ENCODE data around the gene IRF7.

The IRF7 gene

DNA sequence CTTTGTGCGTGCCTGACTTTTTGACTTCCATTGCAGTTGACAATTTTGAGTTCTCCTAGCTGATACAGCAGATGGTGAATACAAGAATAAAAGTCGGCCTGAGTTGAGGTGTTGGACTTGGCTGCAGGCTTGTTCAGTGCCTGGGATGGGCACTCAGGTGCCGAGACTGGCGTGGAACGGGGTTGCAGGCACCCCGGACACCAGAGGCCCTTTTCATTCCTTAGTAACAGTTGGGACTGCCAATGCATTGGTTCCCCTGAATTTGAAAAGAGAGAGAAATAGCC, 38.2 kb downstream of the IRF7 start:
- no peak for DNase-seq

DNA sequence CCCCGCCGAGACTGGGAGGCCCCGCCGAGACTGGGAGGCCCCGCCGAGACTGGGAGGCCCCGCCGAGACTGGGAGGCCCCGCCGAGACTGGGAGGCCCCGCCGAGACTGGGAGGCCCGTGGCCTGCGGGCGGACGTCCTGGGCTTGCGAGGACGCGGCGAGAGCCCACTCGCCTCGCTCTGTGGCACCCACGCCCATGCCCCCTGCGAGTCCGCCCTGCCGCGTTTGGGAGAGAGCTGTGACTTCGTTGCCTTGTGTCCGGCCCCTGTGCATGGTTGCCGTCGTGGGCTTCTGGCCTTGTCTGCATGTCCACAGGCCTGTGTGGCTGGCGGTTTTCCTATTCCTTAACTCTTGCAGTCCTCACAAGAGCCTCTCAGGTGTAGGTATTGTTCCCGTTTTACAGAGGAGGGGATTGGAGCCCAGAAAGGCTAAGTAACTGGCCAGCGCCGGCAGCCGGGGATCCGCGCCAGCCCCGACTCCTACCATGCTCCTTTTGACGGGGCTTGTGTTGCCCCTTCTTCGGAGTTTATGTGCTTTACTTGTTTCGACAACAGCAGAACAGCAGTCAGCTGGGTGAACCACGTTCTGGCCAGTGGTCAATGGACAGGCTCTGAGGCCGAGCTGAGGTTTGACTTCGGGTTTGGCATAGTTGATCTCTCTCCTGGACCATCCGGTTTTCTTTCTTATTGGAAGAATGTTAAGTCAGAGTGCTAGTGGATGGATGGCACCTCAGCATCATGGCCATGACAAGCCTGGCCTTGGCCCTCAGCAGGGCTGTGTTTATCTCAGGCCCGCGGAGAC, 38.7 kb downstream of the IRF7 start:
- no peak for DNase-seq

DNA sequence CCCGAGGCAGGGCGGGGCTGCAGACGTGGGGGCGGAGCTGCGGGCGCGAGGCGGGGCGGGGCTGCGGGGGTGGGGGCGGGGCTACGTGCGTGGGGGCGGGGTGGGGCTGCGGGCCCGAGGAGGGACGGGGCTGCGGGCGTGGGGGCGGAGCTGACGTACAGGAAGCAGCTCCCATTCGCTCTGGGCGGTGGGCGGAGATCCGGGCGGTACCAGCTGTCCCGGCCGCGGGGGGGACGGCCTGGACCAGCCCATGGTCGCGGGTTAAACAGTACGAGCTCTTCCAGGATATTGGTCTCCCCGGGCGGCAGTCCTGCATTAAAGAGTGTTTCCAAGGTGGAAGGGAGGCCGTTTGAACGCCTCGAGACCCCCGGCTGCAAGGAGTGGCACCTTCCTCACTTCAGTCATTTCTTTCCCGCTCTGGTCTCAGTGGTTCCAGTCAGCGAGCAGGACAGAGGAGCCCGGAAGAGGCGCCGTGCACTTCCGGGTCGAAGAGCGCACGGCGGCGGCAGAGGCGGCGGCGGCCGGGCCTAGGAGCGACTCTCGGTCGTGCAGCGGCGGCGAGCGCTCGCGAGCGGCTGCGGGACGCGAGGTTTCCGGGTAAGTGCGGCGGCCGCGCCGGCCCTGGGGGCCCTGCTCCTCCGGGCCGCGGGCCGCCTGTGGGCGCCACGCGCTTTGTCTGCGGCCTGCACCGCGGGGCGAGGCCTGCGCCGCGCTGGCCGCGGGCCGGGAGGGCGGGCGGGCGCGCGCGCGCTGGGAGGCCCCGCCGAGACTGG, 39.6 kb downstream of the IRF7 start, which contains the start of gene PHRF1:
TSS of gene PHRF1 (plus strand) at position 475 of the 773 bp plus-strand sequence. CDS start 5,043 bp downstream, outside the sequence.
- peak; percentile 94 to 98 (median 97) for DNase-seq

DNA sequence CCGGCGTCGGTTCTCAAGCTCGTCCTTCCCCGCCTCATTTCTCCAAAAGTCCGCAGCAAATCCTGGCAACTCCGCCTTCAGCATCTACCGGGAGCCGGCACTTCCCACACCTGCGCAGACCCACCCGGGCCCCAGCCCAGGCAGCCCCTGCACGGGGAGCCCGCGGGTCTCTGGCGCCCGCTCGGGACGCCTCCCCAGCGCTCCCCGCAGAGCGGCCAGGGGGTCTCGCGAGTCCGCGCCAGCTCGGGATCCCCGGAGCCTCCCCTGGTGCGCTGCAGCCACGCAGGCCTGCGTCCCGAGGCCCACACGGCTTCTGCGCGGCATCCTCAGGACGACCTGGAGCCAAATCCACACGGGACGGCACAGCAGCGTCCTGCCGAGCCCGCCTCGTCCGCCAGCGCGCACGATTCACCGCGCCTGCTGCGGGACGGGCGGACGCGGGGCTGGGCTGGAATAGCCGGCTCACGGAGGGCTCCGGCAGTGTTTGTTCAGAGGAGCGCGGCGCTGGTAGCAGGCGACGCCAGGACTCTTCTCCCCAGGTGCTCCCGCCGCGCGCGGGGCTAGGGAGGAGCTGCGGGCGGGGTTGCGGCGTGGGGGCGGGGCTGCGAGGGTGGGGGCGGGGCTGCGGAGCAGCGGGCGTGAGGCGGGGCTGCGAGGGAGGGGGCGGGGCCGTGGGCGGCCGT, 40.3 kb downstream of the IRF7 start:
- peak; percentile 78 to 89 (median 87) for DNase-seq

DNA sequence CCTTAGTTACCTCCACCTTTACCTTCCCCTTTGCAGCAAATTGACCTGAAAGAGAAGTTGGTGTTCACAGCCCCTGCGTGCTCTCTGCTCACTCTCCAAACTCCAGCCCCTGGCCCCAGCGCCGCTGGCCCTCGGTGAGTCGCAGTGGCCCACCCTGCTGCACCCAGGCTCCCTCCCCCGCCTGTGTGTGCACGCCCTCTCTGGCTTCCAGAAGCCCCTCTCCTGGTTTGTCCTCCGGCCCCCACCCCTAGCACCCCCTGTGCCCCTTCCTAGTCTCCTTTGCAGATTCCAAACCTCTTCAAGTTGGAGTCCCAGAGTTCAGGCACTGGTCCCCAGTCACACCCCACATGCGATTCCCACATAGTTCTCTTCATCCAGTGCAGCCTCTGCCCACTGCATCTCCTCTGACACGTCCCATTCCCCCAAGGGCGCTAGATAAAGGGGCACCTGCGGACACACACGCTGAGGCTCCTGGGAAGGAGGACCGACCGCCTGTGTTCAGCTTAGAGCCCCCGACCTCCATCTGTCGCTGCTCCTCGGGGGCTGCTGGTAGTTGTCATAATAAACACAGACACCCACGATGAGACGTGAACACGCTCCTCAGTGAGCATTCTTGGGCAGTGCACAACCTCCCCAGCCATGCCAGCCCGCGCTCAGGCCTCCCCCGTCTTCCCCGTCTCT, 41.0 kb downstream of the IRF7 start:
- DNase-seq = peak in 2 of 3 experiments; percentile 61 to 66

DNA sequence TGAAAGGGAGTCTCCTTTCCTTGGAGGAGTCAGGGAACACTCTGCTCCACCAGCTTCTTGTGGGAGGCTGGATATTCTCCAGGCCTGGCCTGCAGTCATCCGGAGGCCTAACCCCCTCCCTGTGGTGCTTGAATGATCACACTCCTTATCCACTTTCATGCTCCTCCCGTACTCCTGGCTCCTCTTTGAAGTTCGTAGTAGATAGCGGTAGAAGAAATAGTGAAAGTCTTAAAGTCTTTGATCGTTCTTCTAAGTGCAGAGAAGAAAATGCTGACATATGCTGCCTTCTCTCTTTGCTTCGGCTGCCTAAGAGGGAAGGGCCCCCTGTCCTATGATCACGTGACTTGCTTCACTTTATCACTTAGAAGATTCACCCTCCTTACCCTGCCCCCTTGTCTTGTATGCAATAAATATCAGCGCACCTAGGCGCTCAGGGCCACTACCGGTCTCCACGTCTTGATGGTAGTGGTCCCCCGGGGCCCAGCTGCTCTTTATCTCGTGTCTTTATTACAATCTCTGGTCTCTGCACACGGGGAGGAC, 41.6 kb downstream of the IRF7 start:
- DNase-seq = peak in 1 of 3 experiments; percentile 60

GRCh38 chr11:573146-573759, 42.5 kb downstream of the IRF7 start:
- DNase-seq = no peak

DNA sequence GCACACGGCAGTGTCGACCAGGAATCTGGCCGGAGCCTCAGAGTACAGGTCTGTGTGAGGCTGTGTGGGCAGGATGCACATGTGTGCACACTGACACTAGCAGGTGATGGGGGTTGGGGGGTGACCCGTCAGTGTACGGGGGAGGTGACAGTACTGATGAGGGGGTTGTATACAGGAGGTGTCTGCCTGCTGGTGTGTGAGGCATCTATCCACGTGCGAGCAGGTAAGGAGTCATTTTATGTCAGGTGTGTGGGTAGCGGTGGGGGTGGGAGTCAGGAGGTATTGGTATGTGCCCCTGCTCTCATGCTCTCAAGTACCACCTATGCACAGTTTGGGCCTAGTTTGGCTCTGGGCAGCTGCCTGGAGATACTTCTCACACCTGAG, 44.0 kb downstream of the IRF7 start:
- no peak for DNase-seq

GRCh38 chr11:569158-569885, 46.4 kb downstream of the IRF7 start:
- DNase-seq = no peak

GRCh38 chr11:568306-569157, 47.2 kb downstream of the IRF7 start:
- peak; percentile 95 to 98 (median 96) for DNase-seq

- DNase-seq = peak in 1 of 3 experiments; percentile 49
These were observed 48.0 kb downstream of the IRF7 start for GRCh38 chr11:567629-568292.

- no peak for DNase-seq
These were observed 48.6 kb downstream of the IRF7 start for GRCh38 chr11:567011-567628.

- DNase-seq = no peak
These were observed 49.7 kb downstream of the IRF7 start for GRCh38 chr11:565921-566509.

- DNase-seq = no peak
These were observed 51.8 kb downstream of the IRF7 start for GRCh38 chr11:563812-564578.

- DNase-seq = no peak
These were observed 52.5 kb downstream of the IRF7 start for GRCh38 chr11:563066-563811.

Data from NCI-H1417 (cell line).